Liver (tissue), 9 donors: ENCODE measurements around the gene HOXD4. TPM values are rescaled to one million over a fixed set of nuclear protein-coding genes. Genes with fewer than 3 reads are reported as not detected.

ENCODE experiments used
- DNase-seq: peaks from one replicate; pipeline ENCODE4 v3.0.0-alpha.2; 2017; ENCODE audit warnings: low spot score
- H3K27ac ChIP-seq, 2 donors: one replicate each; pipeline ENCODE4 v1.7.0; 2013; ENCODE audit warnings: inconsistent platforms in 2 of 2, low read length in 2 of 2, control low read depth in 1 of 2, low read depth in 1 of 2, mild to moderate bottlenecking in 1 of 2
- H3K27me3 ChIP-seq, 4 donors: one replicate each; pipeline versions ENCODE4 v1.6.1 to v1.7.0; 2013; ENCODE audit warnings: low read length in 3 of 4, inconsistent platforms in 1 of 4, mild to moderate bottlenecking in 1 of 4, moderate library complexity in 1 of 4; ENCODE audit not compliant: control insufficient read depth in 4 of 4, insufficient read depth in 4 of 4
- H3K36me3 ChIP-seq, 4 donors: one replicate each; pipeline versions ENCODE4 v1.6.1 to v1.7.0; 2013; ENCODE audit warnings: low read length in 3 of 4, mild to moderate bottlenecking in 3 of 4, low read depth in 1 of 4, moderate library complexity in 1 of 4; ENCODE audit not compliant: control insufficient read depth in 4 of 4, insufficient read depth in 3 of 4
- H3K4me1 ChIP-seq, 4 donors: one replicate each; pipeline versions ENCODE4 v1.6.1 to v1.7.0; 2013; ENCODE audit warnings: low read length in 3 of 4, mild to moderate bottlenecking in 3 of 4, moderate library complexity in 1 of 4; ENCODE audit not compliant: control insufficient read depth in 4 of 4, insufficient read depth in 4 of 4
- H3K4me3 ChIP-seq, 3 donors: one replicate each; pipeline versions ENCODE4 v1.6.1 to v1.7.0; 2013; ENCODE audit warnings: low read length in 3 of 3, control low read depth in 1 of 3, low read depth in 1 of 3, mild to moderate bottlenecking in 1 of 3
- H3K9ac ChIP-seq, 2 donors: one replicate each; pipeline ENCODE4 v1.7.0; 2013; ENCODE audit warnings: low read length in 2 of 2, mild to moderate bottlenecking in 2 of 2, moderate library complexity in 2 of 2, control low read depth in 1 of 2, low read depth in 1 of 2
- H3K9me3 ChIP-seq, 4 donors: one replicate each; pipeline versions ENCODE4 v1.6.1 to v1.7.0; 2013; ENCODE audit warnings: low read length in 3 of 4; ENCODE audit not compliant: control insufficient read depth in 4 of 4
- ATF3 ChIP-seq: IDR thresholded peaks from 2 replicates; pipeline ENCODE4 v1.6.1; 2016; ENCODE audit warnings: antibody characterized with exemption
- EGR1 ChIP-seq, 2 donors: IDR thresholded peaks; 2 replicates each; pipeline ENCODE4 v1.6.1; 2016 to 2018; ENCODE audit warnings: antibody characterized with exemption in 2 of 2, low read depth in 2 of 2
- GABPA ChIP-seq, 2 donors: IDR thresholded peaks in 1 of 2; conservative IDR thresholded peaks in 1 of 2; 2 replicates each; pipeline ENCODE4 v1.6.1; 2016; ENCODE audit warnings: antibody characterized with exemption in 2 of 2, mild to moderate bottlenecking in 1 of 2, moderate library complexity in 1 of 2
- HNF4G ChIP-seq: IDR thresholded peaks from 2 replicates; pipeline ENCODE4 v1.6.1; 2016; ENCODE audit warnings: antibody characterized with exemption
- NR2F2 ChIP-seq: IDR thresholded peaks from 2 replicates; pipeline ENCODE4 v1.6.1; 2016; ENCODE audit warnings: antibody characterized with exemption
- RAD21 ChIP-seq, 2 donors: IDR thresholded peaks; 2 replicates each; pipeline ENCODE4 v1.6.1; 2016; ENCODE audit warnings: antibody characterized with exemption in 2 of 2, mild to moderate bottlenecking in 2 of 2
- RXRA ChIP-seq, 2 donors: IDR thresholded peaks; 2 replicates each; pipeline ENCODE4 v1.6.1; 2017 to 2018; ENCODE audit warnings: antibody characterized with exemption in 2 of 2, mild to moderate bottlenecking in 1 of 2
- SP1 ChIP-seq: IDR thresholded peaks from 2 replicates; pipeline ENCODE4 v1.6.1; 2018; ENCODE audit warnings: antibody characterized with exemption, mild to moderate bottlenecking
- WGBS: extraction: QIAGEN DNeasy Blood & Tissue Kit; methylation state at CpG from one replicate; pipeline ENCODE4 v1.1.7; 2013; 5-methylcytosine and 5-hydroxymethylcytosine counted together
- polyA plus RNA-seq, 2 donors: library from polyadenylated mRNA; stranded (reverse) in 1 of 2; unstranded in 1 of 2; fragments of 200-250 nt in 1 of 2; fragments of >200 nt in 1 of 2; fragmentation: Nextera tagmentation in 1 of 2; extraction: Ambion mirVana in 1 of 2; gene quantifications; one replicate each; pipeline versions ENCODE4 v1.2.1 to v1.2.3, GENCODE V29; 2013 to 2015
- total RNA-seq, 2 donors: library from RNA; depleted of rRNA; stranded (reverse); fragments of >200 nt; gene quantifications; one replicate each; pipeline ENCODE4 v1.2.3, GENCODE V29; 2014
- TF ChIP-seq, protein P1 (sequence below): fragments of 150-350 bp; IDR thresholded peaks from 2 replicates; pipeline ENCODE4 v1.5.1; 2017; ENCODE audit warnings: improper control_type of control experiment, low read depth, low read length; ENCODE audit not compliant: missing input control
- TF ChIP-seq, protein P2 (sequence below): IDR thresholded peaks from 2 replicates; pipeline ENCODE4 v1.6.1; 2016; ENCODE audit warnings: antibody characterized with exemption, mild to moderate bottlenecking
- donor health status: healthy.
- donor health status: healthy.
- donor health status: healthy.
- donor health status: healthy.
- donor health status: healthy.

HOXD4 gene
- total and polyA plus RNA-seq, 4 donors: not detected

GRCh38 chr2:176107731-176108181 lies 43.6 kb upstream of the HOXD4 start:
- H3K4me3 ChIP-seq: peak overlapping the region in 1 of 3 donors; percentile 28
- no peak overlapping the region for H3K9ac ChIP-seq
- no peak for DNase-seq
- H3K27me3 ChIP-seq: peaks cover 16 to 43% (median 38%) of the 10 kb centered on the region in 4 donors
- no peaks in the 10 kb centered on the region for H3K9me3 ChIP-seq
- H3K27ac ChIP-seq: no peak overlapping the region
- WGBS: 5% methylated on average over 59 of the region's 59 CpGs
- peaks cover 0 to 21% (median 4%) of the 10 kb centered on the region in 4 donors for H3K4me1 ChIP-seq
- H3K36me3 ChIP-seq: no peaks in the 10 kb centered on the region
- TF ChIP-seq ATF3 (no peak), HNF4G (no peak), NR2F2 (no peak), GABPA (IDR thresholded peaks at IDR 0.05 in 1 of 2, conservative IDR thresholded peaks at IDR 0.05 in 1 of 2) (no peak)
- TF ChIP-seq, protein P1, sequence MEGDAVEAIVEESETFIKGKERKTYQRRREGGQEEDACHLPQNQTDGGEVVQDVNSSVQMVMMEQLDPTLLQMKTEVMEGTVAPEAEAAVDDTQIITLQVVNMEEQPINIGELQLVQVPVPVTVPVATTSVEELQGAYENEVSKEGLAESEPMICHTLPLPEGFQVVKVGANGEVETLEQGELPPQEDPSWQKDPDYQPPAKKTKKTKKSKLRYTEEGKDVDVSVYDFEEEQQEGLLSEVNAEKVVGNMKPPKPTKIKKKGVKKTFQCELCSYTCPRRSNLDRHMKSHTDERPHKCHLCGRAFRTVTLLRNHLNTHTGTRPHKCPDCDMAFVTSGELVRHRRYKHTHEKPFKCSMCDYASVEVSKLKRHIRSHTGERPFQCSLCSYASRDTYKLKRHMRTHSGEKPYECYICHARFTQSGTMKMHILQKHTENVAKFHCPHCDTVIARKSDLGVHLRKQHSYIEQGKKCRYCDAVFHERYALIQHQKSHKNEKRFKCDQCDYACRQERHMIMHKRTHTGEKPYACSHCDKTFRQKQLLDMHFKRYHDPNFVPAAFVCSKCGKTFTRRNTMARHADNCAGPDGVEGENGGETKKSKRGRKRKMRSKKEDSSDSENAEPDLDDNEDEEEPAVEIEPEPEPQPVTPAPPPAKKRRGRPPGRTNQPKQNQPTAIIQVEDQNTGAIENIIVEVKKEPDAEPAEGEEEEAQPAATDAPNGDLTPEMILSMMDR: no peak
- TF ChIP-seq, protein P2, sequence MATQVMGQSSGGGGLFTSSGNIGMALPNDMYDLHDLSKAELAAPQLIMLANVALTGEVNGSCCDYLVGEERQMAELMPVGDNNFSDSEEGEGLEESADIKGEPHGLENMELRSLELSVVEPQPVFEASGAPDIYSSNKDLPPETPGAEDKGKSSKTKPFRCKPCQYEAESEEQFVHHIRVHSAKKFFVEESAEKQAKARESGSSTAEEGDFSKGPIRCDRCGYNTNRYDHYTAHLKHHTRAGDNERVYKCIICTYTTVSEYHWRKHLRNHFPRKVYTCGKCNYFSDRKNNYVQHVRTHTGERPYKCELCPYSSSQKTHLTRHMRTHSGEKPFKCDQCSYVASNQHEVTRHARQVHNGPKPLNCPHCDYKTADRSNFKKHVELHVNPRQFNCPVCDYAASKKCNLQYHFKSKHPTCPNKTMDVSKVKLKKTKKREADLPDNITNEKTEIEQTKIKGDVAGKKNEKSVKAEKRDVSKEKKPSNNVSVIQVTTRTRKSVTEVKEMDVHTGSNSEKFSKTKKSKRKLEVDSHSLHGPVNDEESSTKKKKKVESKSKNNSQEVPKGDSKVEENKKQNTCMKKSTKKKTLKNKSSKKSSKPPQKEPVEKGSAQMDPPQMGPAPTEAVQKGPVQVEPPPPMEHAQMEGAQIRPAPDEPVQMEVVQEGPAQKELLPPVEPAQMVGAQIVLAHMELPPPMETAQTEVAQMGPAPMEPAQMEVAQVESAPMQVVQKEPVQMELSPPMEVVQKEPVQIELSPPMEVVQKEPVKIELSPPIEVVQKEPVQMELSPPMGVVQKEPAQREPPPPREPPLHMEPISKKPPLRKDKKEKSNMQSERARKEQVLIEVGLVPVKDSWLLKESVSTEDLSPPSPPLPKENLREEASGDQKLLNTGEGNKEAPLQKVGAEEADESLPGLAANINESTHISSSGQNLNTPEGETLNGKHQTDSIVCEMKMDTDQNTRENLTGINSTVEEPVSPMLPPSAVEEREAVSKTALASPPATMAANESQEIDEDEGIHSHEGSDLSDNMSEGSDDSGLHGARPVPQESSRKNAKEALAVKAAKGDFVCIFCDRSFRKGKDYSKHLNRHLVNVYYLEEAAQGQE: no peak

- TF ChIP-seq RAD21 (IDR thresholded peaks at IDR 0.05) (no peak), SP1 (no peak)
- DNase-seq: no peak
- Histone ChIP-seq H3K27me3 (peaks cover 16 to 48% (median 37%) of the 10 kb centered on the region in 4 donors), H3K4me1 (peaks cover 0 to 20% (median 4%) of the 10 kb centered on the region in 4 donors), H3K36me3 (no peaks in the 10 kb centered on the region), H3K9ac (no peak overlapping the region), H3K9me3 (no peaks in the 10 kb centered on the region), H3K4me3 (no peak overlapping the region), H3K27ac (no peak overlapping the region)
- 13% methylated on average over 26 of the region's 26 CpGs for WGBS
Measured at GRCh38 chr2:176109192-176109901, 42.0 kb upstream of the HOXD4 start.

GRCh38 chr2:176109946-176110345 lies 41.4 kb upstream of the HOXD4 start:
- Histone ChIP-seq H3K4me1 (peaks cover 0 to 14% (median 4%) of the 10 kb centered on the region in 4 donors), H3K27ac (no peak overlapping the region)

More at GRCh38 chr2:176109946-176110345, 41.4 kb upstream of the HOXD4 start:
- H3K27me3 ChIP-seq: peaks cover 19 to 45% (median 36%) of the 10 kb centered on the region in 4 donors
- TF ChIP-seq EGR1 (IDR thresholded peaks at IDR 0.05; ENCODE audit: low read depth in 2 of 2) (no peak), RXRA (IDR thresholded peaks at IDR 0.05) (no peak), HNF4G (no peak)
- no peaks in the 10 kb centered on the region for H3K36me3 ChIP-seq
- DNase-seq: no peak
- H3K9me3 ChIP-seq: no peaks in the 10 kb centered on the region
- no peak overlapping the region for H3K9ac ChIP-seq
- no peak overlapping the region for H3K4me3 ChIP-seq
- WGBS: 13% methylated on average over 4 of the region's 4 CpGs
